H9 (cell line): ENCODE measurements around the gene SLC4A2. TPM values are rescaled to one million over a fixed set of nuclear protein-coding genes. Genes with fewer than 3 reads are reported as not detected.
A peak's percentile ranks its signal among the peaks of the same experiment; 100 is the strongest.

Source experiments
- DNase-seq: peaks from one replicate; pipeline ENCODE4 v3.0.0-alpha.2; 2017
- H2AFZ ChIP-seq: one replicate; pipeline ENCODE4 v1.6.1; 2013; ENCODE audit warnings: mild to moderate bottlenecking, low read length, control low read depth, moderate library complexity
- H2AK5ac ChIP-seq: 2 replicates; pipeline ENCODE4 v1.6.1; 2013; ENCODE audit warnings: low read length, control low read depth, mixed read lengths; ENCODE audit not compliant: insufficient read length
- H2BK120ac ChIP-seq: one replicate; pipeline ENCODE4 v1.6.1; 2013; ENCODE audit warnings: low read depth, mild to moderate bottlenecking, low read length, control low read depth, inconsistent platforms; ENCODE audit not compliant: poor library complexity, severe bottlenecking
- H2BK12ac ChIP-seq: 2 replicates; pipeline ENCODE4 v1.6.1; 2013; ENCODE audit warnings: low read length, control low read depth, mixed read lengths, low read depth; ENCODE audit not compliant: insufficient read length
- H2BK15ac ChIP-seq: 2 replicates; pipeline ENCODE4 v1.6.1; 2013; ENCODE audit warnings: low read depth, low read length, control low read depth
- H2BK20ac ChIP-seq: one replicate; pipeline ENCODE4 v1.6.1; 2013; ENCODE audit warnings: low read depth, mild to moderate bottlenecking, low read length, control low read depth, inconsistent platforms; ENCODE audit not compliant: poor library complexity, severe bottlenecking
- H2BK5ac ChIP-seq: 2 replicates; pipeline ENCODE4 v1.6.1; 2013; ENCODE audit warnings: low read length, control low read depth, mixed read lengths; ENCODE audit not compliant: insufficient read length
- H3K14ac ChIP-seq: 2 replicates; pipeline ENCODE4 v1.6.1; 2013; ENCODE audit warnings: low read length, control low read depth; ENCODE audit not compliant: insufficient read depth
- H3K18ac ChIP-seq: 2 replicates; pipeline ENCODE4 v1.6.1; 2013; ENCODE audit warnings: low read depth, mild to moderate bottlenecking, mixed read lengths, low read length, control low read depth; ENCODE audit not compliant: insufficient read length
- H3K23ac ChIP-seq: 2 replicates; pipeline ENCODE4 v1.6.1; 2013; ENCODE audit warnings: low read length, control low read depth, mixed read lengths, low read depth; ENCODE audit not compliant: insufficient read length
- H3K23me2 ChIP-seq: 2 replicates; pipeline ENCODE4 v1.6.1; 2013; ENCODE audit warnings: low read depth, mild to moderate bottlenecking, mixed read lengths, low read length, control low read depth; ENCODE audit not compliant: insufficient read length, poor library complexity, severe bottlenecking
- H3K27ac ChIP-seq: 2 replicates; pipeline ENCODE4 v1.5.1; 2013; ENCODE audit warnings: low read length, control low read depth, mixed read lengths, low read depth; ENCODE audit not compliant: insufficient read length
- H3K27me3 ChIP-seq: 2 replicates; pipeline ENCODE4 v1.6.1; 2013; ENCODE audit warnings: low read length, control low read depth, inconsistent platforms; ENCODE audit not compliant: insufficient read depth
- H3K4ac ChIP-seq: 2 replicates; pipeline ENCODE4 v1.6.1; 2013; ENCODE audit warnings: low read depth, mild to moderate bottlenecking, control low read depth, inconsistent platforms, low read length, moderate library complexity
- H3K4me1 ChIP-seq: 2 replicates; pipeline ENCODE4 v1.6.1; 2013; ENCODE audit warnings: low read length, control low read depth, inconsistent platforms; ENCODE audit not compliant: insufficient read depth
- H3K4me2 ChIP-seq: 2 replicates; pipeline ENCODE4 v1.6.1; 2013; ENCODE audit warnings: low read length, control low read depth, mixed read lengths; ENCODE audit not compliant: insufficient read length, insufficient read depth
- H3K56ac ChIP-seq: 2 replicates; pipeline ENCODE4 v1.6.1; 2013; ENCODE audit warnings: low read depth, mild to moderate bottlenecking, mixed read lengths, low read length, control low read depth; ENCODE audit not compliant: insufficient read length
- H3K79me1 ChIP-seq: 2 replicates; pipeline ENCODE4 v1.6.1; 2013; ENCODE audit warnings: low read depth, mild to moderate bottlenecking, moderate library complexity, low read length, control low read depth, inconsistent platforms; ENCODE audit not compliant: insufficient read depth, poor library complexity, severe bottlenecking
- H3K79me2 ChIP-seq: 2 replicates; pipeline ENCODE4 v1.6.1; 2013; ENCODE audit warnings: low read length, control low read depth, inconsistent platforms; ENCODE audit not compliant: insufficient read depth
- H3K9ac ChIP-seq: 2 replicates; pipeline ENCODE4 v1.6.1; 2013; ENCODE audit warnings: low read length, control low read depth, mixed read lengths; ENCODE audit not compliant: insufficient read length; ENCODE audit errors: extremely low read depth
- H3K9me3 ChIP-seq: one replicate; pipeline ENCODE4 v1.6.1; 2013; ENCODE audit warnings: low read depth, low read length, inconsistent platforms; ENCODE audit not compliant: control insufficient read depth
- H3T11ph ChIP-seq: one replicate; pipeline ENCODE4 v1.6.1; 2013; ENCODE audit warnings: mild to moderate bottlenecking, low read length, control low read depth, inconsistent platforms
- H4K20me1 ChIP-seq: one replicate; pipeline ENCODE4 v1.6.1; 2013; ENCODE audit not compliant: control insufficient read depth, insufficient read length, insufficient read depth
- H4K5ac ChIP-seq: 2 replicates; pipeline ENCODE4 v1.6.1; 2013; ENCODE audit warnings: low read depth, mild to moderate bottlenecking, mixed read lengths, low read length, control low read depth; ENCODE audit not compliant: insufficient read length
- H4K8ac ChIP-seq: replicated peaks from 2 replicates; pipeline ENCODE4 v1.6.1; 2013; ENCODE audit warnings: low read length, control low read depth, mixed read lengths, low read depth; ENCODE audit not compliant: insufficient read length
- H4K91ac ChIP-seq: 2 replicates; pipeline ENCODE4 v1.6.1; 2013; ENCODE audit warnings: low read depth, mild to moderate bottlenecking, moderate library complexity, mixed read lengths, low read length, control low read depth; ENCODE audit not compliant: insufficient read length
- H3K27ac Mint-ChIP-seq, 3 experiments: 2 replicates in 2 of 3; 3 replicates in 1 of 3; pipeline ENCODE4 v1.8.0; 2020 to 2021; ENCODE audit warnings: mixed read lengths in 3 of 3, mild to moderate bottlenecking in 1 of 3, moderate library complexity in 1 of 3
- H3K27me3 Mint-ChIP-seq: 2 replicates; pipeline ENCODE4 v1.8.0; 2021; ENCODE audit warnings: low read depth, mild to moderate bottlenecking, moderate library complexity, mixed read lengths
- H3K36me3 Mint-ChIP-seq, 3 experiments: 2 replicates in 2 of 3; 3 replicates in 1 of 3; pipeline ENCODE4 v1.8.0; 2020 to 2021; ENCODE audit warnings: low read depth in 3 of 3, mixed read lengths in 3 of 3; ENCODE audit not compliant: insufficient read depth in 1 of 3
- H3K4me1 Mint-ChIP-seq, 2 experiments: 2 replicates each; pipeline ENCODE4 v1.8.0; 2020; ENCODE audit warnings: mixed read lengths in 2 of 2
- H3K4me3 Mint-ChIP-seq, 2 experiments: 2 replicates in 1 of 2; 3 replicates in 1 of 2; pipeline ENCODE4 v1.8.0; 2020 to 2021; ENCODE audit warnings: mild to moderate bottlenecking in 2 of 2, mixed read lengths in 2 of 2, moderate library complexity in 1 of 2
- H3K9me3 Mint-ChIP-seq, 2 experiments: 2 replicates in 1 of 2; 3 replicates in 1 of 2; pipeline ENCODE4 v1.8.0; 2020; ENCODE audit warnings: mild to moderate bottlenecking in 2 of 2, mixed read lengths in 2 of 2, moderate library complexity in 1 of 2
- WGBS: extraction: QIAGEN DNeasy Blood & Tissue Kit; methylation state at CpG from one replicate; pipeline ENCODE4 v1.1.7; 2013; ENCODE audit warnings: missing lambda C conversion rate, low lambda C conversion rate, mixed read lengths; ENCODE audit not compliant: insufficient read length; ENCODE audit errors: extremely low coverage; 5-methylcytosine and 5-hydroxymethylcytosine counted together
- total RNA-seq: library from RNA; stranded (reverse); gene quantifications from 2 replicates; pipeline ENCODE4 v1.2.1, GENCODE V29; 2021
- TF ChIP-seq, protein P1 (sequence below): fragments of 200-600 bp; sonication (generic); conservative IDR thresholded peaks from 3 replicates; pipeline ENCODE4 v1.8.0; 2021; ENCODE audit warnings: antibody characterized with exemption, mild to moderate bottlenecking

SLC4A2 gene
- total RNA-seq, 1 experiment from 2014 or later: 136 TPM

DNA sequence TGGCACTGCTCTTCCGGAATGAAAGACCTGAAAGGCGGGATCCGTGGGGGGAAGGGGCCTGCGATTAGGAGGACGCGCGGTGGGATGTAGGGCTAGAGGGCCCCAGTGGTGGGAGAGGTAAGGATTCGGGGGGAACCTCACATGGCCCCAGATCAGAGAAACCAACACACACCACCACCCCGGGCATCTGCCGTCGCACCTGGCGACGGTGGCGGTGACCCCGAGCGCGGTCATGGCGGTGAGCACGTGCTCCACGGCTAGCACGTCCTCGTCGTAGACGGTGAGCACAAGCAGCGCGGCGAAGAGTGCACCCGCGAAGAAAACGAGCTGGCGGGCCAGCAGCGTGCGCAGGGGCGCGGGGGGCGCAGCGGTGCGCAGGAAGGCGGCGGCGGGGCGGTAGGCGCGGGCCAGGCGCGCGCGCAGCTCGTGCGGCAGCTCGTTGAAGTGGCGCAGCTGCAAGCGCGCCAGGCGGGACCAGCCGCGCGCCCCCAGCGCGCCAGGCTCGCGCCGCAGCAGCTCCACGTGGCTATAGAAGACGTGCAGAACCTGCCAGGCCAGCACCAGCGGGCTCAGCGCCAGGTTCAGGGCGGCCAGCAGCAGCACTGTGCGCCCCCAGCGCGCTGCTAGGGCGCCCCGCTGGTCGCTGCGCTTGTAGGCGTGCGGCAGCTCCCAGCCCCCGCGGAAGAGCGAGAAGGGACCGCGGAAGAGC lies 40.8 kb upstream of the SLC4A2 start:
- no peak overlapping the region for H3K23ac ChIP-seq
- H4K91ac ChIP-seq: no peak overlapping the region
- no CpG with 5 or more reads among the region's 82 CpGs for WGBS
- Mint-ChIP-seq H3K27me3 (peaks cover 78% of the 10 kb centered on the region), H3K4me3 (peak overlapping the region; percentile 55 to 79), H3K4me1 (peaks cover 20 to 47% of the 10 kb centered on the region in 2 experiments), H3K27ac (0 out of 7 replicates have a peak overlapping the region, but pooled peaks of 1 of the 3 experiments have one; percentile 49), H3K9me3 (peaks cover 0 to 9% of the 10 kb centered on the region in 2 experiments; a peak in 2 of 5 replicates), H3K36me3 (peaks cover 2 to 6% (median 6%) of the 10 kb centered on the region in 3 experiments; a peak in 6 of 7 replicates)
- TF ChIP-seq, protein P1, sequence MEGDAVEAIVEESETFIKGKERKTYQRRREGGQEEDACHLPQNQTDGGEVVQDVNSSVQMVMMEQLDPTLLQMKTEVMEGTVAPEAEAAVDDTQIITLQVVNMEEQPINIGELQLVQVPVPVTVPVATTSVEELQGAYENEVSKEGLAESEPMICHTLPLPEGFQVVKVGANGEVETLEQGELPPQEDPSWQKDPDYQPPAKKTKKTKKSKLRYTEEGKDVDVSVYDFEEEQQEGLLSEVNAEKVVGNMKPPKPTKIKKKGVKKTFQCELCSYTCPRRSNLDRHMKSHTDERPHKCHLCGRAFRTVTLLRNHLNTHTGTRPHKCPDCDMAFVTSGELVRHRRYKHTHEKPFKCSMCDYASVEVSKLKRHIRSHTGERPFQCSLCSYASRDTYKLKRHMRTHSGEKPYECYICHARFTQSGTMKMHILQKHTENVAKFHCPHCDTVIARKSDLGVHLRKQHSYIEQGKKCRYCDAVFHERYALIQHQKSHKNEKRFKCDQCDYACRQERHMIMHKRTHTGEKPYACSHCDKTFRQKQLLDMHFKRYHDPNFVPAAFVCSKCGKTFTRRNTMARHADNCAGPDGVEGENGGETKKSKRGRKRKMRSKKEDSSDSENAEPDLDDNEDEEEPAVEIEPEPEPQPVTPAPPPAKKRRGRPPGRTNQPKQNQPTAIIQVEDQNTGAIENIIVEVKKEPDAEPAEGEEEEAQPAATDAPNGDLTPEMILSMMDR: no peak; the same call in 2 of the 3 replicates
- peak overlapping the region; percentile 7; the same call in 1 of the 2 replicates for H3K14ac ChIP-seq
- H4K5ac ChIP-seq: no peak overlapping the region
- H3K56ac ChIP-seq: no peak overlapping the region
- H2BK120ac ChIP-seq: no peak overlapping the region
- H3K27me3 ChIP-seq: peaks cover 6% of the 10 kb centered on the region; the same call in 1 of the 2 replicates
- H4K20me1 ChIP-seq: no peaks in the 10 kb centered on the region
- H3K27ac ChIP-seq: no peak overlapping the region
- no peaks in the 10 kb centered on the region for H3K79me1 ChIP-seq
- peak overlapping the region; percentile 17 for H3K4me2 ChIP-seq
- H3K9ac ChIP-seq: no peak overlapping the region
- H2BK12ac ChIP-seq: no peak overlapping the region
- no peak overlapping the region for H3T11ph ChIP-seq
- no peak overlapping the region for H4K8ac ChIP-seq
- no peak overlapping the region for H2BK5ac ChIP-seq
- H2AK5ac ChIP-seq: no peak overlapping the region
- H3K9me3 ChIP-seq: no peaks in the 10 kb centered on the region
- peak overlapping the region; percentile 19 for H3K18ac ChIP-seq
- H2BK15ac ChIP-seq: no peak overlapping the region
- H2BK20ac ChIP-seq: no peak overlapping the region
- peak; percentile 62 for DNase-seq
- H3K4me1 ChIP-seq: peaks cover 6% of the 10 kb centered on the region; the same call in 1 of the 2 replicates
- peaks cover 3% of the 10 kb centered on the region for H3K23me2 ChIP-seq
- no peak overlapping the region for H3K4ac ChIP-seq
- no peak overlapping the region for H2AFZ ChIP-seq
- no peaks in the 10 kb centered on the region for H3K79me2 ChIP-seq
